Stomach (tissue), 9 donors: Measurements from ENCODE around the gene PPP2R3C. TPM values are rescaled to one million over a fixed set of nuclear protein-coding genes. Genes with fewer than 3 reads are reported as not detected.

Source experiments
- DNase-seq, 2 donors: peaks; one replicate each; pipeline versions ENCODE4 v3.0.0 to v3.0.0-alpha.2; 2013 to 2019
- H3K27ac ChIP-seq, 5 donors: fragments of 200-600 bp in 4 of 5; sonication (generic) in 4 of 5; one replicate each; pipeline ENCODE4 v1.5.1; 2013 to 2019; ENCODE audit warnings: mild to moderate bottlenecking in 1 of 5, moderate library complexity in 1 of 5
- H3K27me3 ChIP-seq, 3 donors: fragments of 200-600 bp; sonication (generic); one replicate each; pipeline ENCODE4 v1.5.1; 2017 to 2019; ENCODE audit warnings: mixed run types in 1 of 3
- H3K36me3 ChIP-seq, 4 donors: fragments of 200-600 bp; sonication (generic); 1 replicate in 3 of 4; 2 replicates in 1 of 4; pipeline ENCODE4 v1.5.1; 2016 to 2019
- H3K4me1 ChIP-seq, 4 donors: fragments of 200-600 bp; sonication (generic); one replicate each; pipeline ENCODE4 v1.5.1; 2016 to 2019
- H3K4me3 ChIP-seq, 4 donors: fragments of 200-600 bp; sonication (generic) in 3 of 4; one replicate each; pipeline ENCODE4 v1.5.1; 2016 to 2019; ENCODE audit warnings: mild to moderate bottlenecking in 1 of 4
- H3K9me3 ChIP-seq, 4 donors: fragments of 200-600 bp; sonication (generic); one replicate each; pipeline ENCODE4 v1.5.1; 2016 to 2019
- EP300 ChIP-seq: sonication (generic); formaldehyde crosslinking; IDR thresholded peaks from one replicate; pipeline ENCODE4 v1.6.1; 2017; ENCODE audit warnings: antibody characterized with exemption
- POLR2A ChIP-seq, 4 donors: fragments of 450-650 bp; IDR thresholded peaks; one replicate each; pipeline ENCODE4 v1.6.1; 2016; ENCODE audit warnings: antibody characterized with exemption in 4 of 4, control low read depth in 2 of 4, mild to moderate bottlenecking in 1 of 4, moderate library complexity in 1 of 4
- POLR2AphosphoS5 ChIP-seq, 3 donors: sonication (generic); formaldehyde crosslinking; IDR thresholded peaks; one replicate each; pipeline ENCODE4 v1.6.1; 2016; ENCODE audit warnings: antibody characterized with exemption in 3 of 3
- WGBS, 5 donors: extraction: QIAGEN DNeasy Blood & Tissue Kit in 3 of 5; methylation state at CpG; one replicate each; pipeline versions ENCODE4 v1.1.5 to v1.1.7; 2013 to 2018; 5-methylcytosine and 5-hydroxymethylcytosine counted together
- intact Hi-C: fragments of 100-400 bp; cut with DNase I; formaldehyde crosslinking; loops from one replicate; pipeline ENCODE4 v1.15.1; 2023; ENCODE audit warnings: low total_unique reads
- polyA plus RNA-seq, 3 donors: library from polyadenylated mRNA; stranded (reverse); fragments of 200-250 nt; gene quantifications; one replicate each; pipeline ENCODE4 v1.2.3, GENCODE V29; 2013
- total RNA-seq, 5 donors: library from RNA; depleted of rRNA; stranded (reverse); fragments of >200 nt; gene quantifications; one replicate each; pipeline versions ENCODE4 v1.1.0 to v1.2.3, GENCODE V29; 2014 to 2016
- TF ChIP-seq, protein P1 (sequence below), 7 experiments: fragments of 450-650 bp in 4 of 7; fragments of 200-600 bp in 3 of 7; sonication (generic) in 3 of 7; IDR thresholded peaks; one replicate each; pipeline ENCODE4 v1.5.1; 2016 to 2019; ENCODE audit warnings: antibody characterized with exemption in 7 of 7, control low read depth in 2 of 7, mild to moderate bottlenecking in 1 of 7
- donor health status: healthy with polysubstance abuse.
- donor health status: Bipolar disorder and iron deficiency.
- donor health status: healthy.

PPP2R3C gene
- total and polyA plus RNA-seq, 8 donors: 15.6 to 53.7 (median 24.7) TPM

DNA sequence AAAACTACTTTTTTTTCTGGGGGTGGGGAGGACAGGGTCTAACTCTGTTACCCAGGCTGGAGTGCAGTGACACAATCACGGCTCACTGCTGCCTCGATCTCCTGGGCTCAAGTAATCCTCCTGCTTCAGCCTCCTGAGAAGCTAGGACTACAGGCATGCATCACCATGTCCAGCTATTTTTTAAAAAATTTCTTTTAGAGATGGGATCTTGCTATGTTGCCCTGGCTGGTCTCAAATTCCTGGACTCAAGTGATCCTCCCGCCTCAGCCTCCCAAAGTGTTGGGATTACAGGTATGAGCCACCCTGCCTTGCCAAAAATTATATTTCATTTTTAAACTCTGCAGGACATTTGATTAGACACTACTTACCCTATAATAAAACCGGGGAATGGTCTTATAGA lies 5.5 kb downstream of the PPP2R3C start:
- H3K36me3 ChIP-seq: peaks cover 15 to 58% (median 54%) of the 10 kb centered on the region in 4 donors
- WGBS, 5 donors: 94 to 99% (median 97%) methylated on average over 4 of the region's 4 CpGs
- no peaks in the 10 kb centered on the region for H3K27me3 ChIP-seq
- DNase-seq: no peak
- H3K4me1 ChIP-seq: peaks cover 5 to 41% (median 16%) of the 10 kb centered on the region in 4 donors
- no peak overlapping the region for H3K27ac ChIP-seq
- intact Hi-C loops: no loop called here
- H3K4me3 ChIP-seq: no peak overlapping the region
- TF ChIP-seq EP300 (no peak), POLR2A (IDR thresholded peaks at IDR 0.05) (no peak), POLR2AphosphoS5 (IDR thresholded peaks at IDR 0.05) (no peak)
- TF ChIP-seq, protein P1, sequence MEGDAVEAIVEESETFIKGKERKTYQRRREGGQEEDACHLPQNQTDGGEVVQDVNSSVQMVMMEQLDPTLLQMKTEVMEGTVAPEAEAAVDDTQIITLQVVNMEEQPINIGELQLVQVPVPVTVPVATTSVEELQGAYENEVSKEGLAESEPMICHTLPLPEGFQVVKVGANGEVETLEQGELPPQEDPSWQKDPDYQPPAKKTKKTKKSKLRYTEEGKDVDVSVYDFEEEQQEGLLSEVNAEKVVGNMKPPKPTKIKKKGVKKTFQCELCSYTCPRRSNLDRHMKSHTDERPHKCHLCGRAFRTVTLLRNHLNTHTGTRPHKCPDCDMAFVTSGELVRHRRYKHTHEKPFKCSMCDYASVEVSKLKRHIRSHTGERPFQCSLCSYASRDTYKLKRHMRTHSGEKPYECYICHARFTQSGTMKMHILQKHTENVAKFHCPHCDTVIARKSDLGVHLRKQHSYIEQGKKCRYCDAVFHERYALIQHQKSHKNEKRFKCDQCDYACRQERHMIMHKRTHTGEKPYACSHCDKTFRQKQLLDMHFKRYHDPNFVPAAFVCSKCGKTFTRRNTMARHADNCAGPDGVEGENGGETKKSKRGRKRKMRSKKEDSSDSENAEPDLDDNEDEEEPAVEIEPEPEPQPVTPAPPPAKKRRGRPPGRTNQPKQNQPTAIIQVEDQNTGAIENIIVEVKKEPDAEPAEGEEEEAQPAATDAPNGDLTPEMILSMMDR (IDR thresholded peaks at IDR 0.05): no peak
- H3K9me3 ChIP-seq: peaks cover 0 to 7% (median 0%) of the 10 kb centered on the region in 4 donors

DNA sequence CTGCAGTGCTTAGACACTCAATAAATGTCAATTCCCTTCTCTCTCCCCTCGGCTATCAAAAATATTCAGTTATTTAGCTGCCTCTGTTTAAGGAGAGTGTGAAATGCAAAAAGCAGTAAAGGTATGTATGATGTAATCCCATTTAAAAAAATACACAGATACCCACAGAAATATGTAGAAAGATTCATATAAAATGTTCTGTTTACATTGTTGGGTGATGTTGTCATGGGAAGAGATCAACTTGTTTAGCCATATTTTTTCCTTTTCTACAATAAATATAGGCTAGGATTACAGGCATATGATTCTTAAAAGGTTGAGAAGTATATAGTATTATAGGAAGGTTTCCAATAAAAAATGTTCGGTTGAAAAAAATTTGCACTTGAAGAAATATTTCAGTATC lies 7.8 kb downstream of the PPP2R3C start:
- H3K9me3 ChIP-seq: peaks cover 0 to 7% (median 0%) of the 10 kb centered on the region in 4 donors
- TF ChIP-seq, protein P1 (IDR thresholded peaks at IDR 0.05): no peak
- TF ChIP-seq POLR2A (IDR thresholded peaks at IDR 0.05) (no peak), POLR2AphosphoS5 (IDR thresholded peaks at IDR 0.05) (no peak), EP300 (no peak)
- H3K36me3 ChIP-seq: peaks cover 32 to 74% (median 71%) of the 10 kb centered on the region in 4 donors
- no peak overlapping the region for H3K4me3 ChIP-seq
- intact Hi-C loops: no loop called here
- no peak for DNase-seq
- WGBS, 5 donors: 66 to 88% (median 74%) methylated on average over 2 of the region's 2 CpGs
- H3K27ac ChIP-seq: no peak overlapping the region
- H3K4me1 ChIP-seq: peaks cover 0 to 21% (median 4%) of the 10 kb centered on the region in 4 donors
- no peaks in the 10 kb centered on the region for H3K27me3 ChIP-seq

DNA sequence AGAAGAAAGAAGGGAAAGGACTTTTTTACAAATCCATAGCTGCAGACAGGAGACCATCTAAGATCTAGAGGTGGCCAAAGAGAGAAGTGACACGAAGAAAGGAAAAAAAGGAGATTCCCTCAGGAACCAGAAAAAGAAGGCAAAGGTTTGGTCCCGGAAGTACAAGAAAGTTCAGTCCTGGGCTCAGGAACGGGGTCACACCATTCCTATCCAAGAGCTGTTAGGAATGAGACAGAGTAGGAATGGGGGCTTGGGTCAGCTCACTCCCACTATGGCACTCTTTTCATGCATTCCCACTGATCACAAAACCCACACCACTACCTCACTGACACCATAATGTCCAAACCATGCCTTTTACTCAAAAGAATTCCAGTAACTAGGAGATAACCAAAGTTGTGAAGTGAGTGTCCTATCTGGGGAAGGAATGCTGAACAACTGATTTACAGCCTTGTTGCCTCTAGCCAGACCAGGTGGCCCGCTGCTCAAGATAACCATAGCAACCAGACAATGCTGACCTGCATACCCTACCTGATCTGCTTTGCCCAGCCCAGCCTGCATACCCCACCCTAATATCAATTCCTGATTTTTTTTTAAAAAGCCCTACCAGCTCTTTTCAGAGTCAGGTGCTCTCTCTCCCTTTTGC lies 8.4 kb downstream of the PPP2R3C start:
- intact Hi-C loops: no loop called here
- Histone ChIP-seq H3K9me3 (peaks cover 0 to 7% (median 0%) of the 10 kb centered on the region in 4 donors), H3K36me3 (peaks cover 32 to 80% (median 77%) of the 10 kb centered on the region in 4 donors), H3K4me1 (peaks cover 0 to 15% (median 2%) of the 10 kb centered on the region in 4 donors), H3K27me3 (no peaks in the 10 kb centered on the region), H3K27ac (no peak overlapping the region), H3K4me3 (no peak overlapping the region)
- WGBS, 5 donors: 91 to 98% (median 95%) methylated on average over 4 of the region's 4 CpGs
- no peak for TF ChIP-seq POLR2AphosphoS5 (IDR thresholded peaks at IDR 0.05)
- TF ChIP-seq EP300: no peak
- TF ChIP-seq POLR2A (IDR thresholded peaks at IDR 0.05): no peak
- TF ChIP-seq, protein P1 (IDR thresholded peaks at IDR 0.05): no peak
- DNase-seq: no peak

DNA sequence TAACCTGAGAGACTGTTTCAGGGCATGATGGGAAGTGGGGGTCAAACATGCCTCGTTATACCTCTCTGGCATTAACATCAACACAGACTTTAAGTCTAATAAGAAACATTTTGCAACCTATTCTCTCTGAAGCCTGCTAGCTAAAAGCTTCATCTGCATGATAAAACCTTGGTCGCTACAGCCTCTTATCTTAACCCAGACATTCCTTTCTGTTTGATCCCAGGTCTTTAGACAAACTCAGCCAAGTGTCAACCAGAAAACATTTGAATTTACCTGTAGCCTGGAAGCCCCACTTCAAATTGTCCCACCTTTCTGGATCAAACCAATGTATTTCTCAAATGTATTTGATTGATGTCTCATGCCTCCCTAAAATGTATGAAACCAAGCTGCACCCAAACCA lies 9.1 kb downstream of the PPP2R3C start:
- Histone ChIP-seq H3K4me1 (peaks cover 0 to 7% (median 1%) of the 10 kb centered on the region in 4 donors), H3K36me3 (peaks cover 32 to 88% (median 84%) of the 10 kb centered on the region in 4 donors), H3K27ac (no peak overlapping the region), H3K27me3 (no peaks in the 10 kb centered on the region), H3K9me3 (peaks cover 0 to 7% (median 0%) of the 10 kb centered on the region in 4 donors), H3K4me3 (no peak overlapping the region)
- intact Hi-C loops: no loop called here
- no peak for DNase-seq
- TF ChIP-seq POLR2AphosphoS5 (IDR thresholded peaks at IDR 0.05): no peak
- TF ChIP-seq, protein P1 (IDR thresholded peaks at IDR 0.05): no peak
- TF ChIP-seq EP300: no peak
- no peak for TF ChIP-seq POLR2A (IDR thresholded peaks at IDR 0.05)
- 72 to 86% (median 75%) methylated on average over 2 of the region's 2 CpGs for WGBS, 5 donors
